Measurements from ENCODE around the gene ABTB1.

ABTB1 gene

DNA sequence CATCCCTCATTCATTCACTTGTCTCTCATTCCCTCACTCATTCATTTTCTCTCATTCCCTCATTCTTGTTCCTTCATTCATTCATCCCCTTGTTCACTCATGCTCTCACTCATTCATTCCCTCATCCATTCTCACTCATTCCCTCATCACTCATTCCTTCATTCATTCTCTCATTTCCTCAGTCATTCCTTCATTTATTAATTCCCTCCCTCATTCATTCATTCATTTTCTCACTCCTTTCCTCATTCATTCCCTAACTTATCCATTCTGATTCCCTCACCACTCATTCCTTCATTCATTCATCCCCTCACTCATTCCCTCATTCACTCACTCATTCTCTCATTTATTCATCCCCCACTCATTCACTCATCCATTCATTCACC, 13.8 kb downstream of the ABTB1 start:
- no peak for DNase-seq (ENCODE audit: low read depth in 3 of 3)

DNA sequence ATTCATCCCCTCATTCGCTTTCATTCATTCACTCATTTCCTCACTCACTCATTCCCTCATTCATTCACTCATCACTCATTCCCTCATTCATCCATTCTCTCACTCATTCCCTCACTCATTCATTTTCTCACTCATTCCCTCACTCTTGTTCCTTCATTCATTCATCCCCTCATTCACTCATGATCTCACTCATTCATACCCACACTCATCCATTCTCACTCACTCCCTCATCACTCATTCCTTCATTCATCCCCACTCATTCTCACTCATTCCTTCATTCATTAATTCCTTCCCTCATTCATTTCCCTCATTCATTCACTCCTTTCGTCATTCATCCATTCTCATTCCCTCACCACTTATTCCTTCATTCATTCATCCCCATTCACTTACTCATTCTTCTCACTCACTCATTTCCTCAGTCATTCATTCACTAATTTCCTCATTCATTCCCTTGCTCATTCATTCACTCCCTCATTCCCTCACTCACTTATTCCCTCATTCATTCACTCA, 14.5 kb downstream of the ABTB1 start:
- no peak for DNase-seq (ENCODE audit: low read depth in 3 of 3)

DNA sequence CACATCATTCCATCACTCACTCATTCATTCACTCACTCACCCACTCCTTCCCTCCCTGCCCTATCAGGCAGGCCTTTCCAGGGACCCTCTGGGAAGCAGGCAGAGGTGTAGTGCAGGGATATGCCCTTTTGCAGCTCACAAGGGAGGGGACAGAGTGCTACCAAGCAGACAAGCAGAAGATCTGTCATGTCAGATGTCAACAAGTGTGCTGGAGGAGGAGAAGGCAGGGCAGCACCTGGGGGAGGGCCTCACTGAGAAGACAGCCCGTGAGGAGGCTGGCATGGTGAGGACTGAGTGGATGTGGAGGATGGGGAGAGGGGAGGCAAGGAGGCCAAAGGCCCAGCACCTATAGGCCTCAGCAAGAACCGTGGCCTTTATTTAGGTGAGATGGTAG, 15.3 kb downstream of the ABTB1 start:
- no peak for DNase-seq (ENCODE audit: low read depth in 3 of 3)

DNA sequence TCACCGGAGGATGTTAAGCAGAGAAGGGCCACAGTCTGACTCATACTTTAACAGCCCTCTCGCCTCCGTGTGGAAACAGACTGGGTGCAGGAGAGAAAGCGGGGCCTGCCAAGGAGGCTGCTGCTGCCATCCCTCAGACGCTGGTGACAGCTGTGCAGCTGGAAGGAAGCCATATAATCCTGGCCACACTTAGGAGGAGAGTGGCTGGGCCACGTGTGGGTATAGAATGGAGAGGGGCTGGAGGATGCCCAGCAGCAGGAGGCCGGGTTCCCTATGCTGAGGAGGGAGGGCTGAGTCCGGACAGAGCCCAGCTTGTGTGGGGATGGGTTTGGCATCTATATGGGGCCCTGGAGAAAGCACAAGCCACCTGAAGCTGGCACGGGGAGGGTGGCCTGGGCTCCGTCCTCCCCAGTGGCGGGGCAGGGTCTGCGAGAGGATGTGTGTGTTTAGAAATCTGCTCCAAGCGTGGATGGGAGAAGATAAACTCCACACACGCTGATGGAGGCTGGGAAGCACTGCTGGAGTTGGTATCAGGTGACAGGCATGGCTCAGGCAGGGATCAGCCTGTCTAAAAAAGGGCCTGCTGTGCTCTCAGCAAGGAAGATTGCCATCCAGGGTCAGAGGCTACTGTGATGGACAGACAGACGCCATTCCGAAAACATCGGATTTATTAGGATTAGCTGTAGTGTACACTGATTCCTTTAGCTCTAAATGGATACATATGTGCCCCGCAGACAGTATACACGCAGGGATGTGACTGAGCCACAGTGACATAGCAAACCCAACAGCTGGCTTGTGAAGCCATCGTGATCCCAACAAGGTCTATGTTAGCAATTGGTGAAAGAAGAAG, 15.9 kb downstream of the ABTB1 start:
- DNase-seq (ENCODE audit: low read depth in 3 of 3), result no peak

GRCh38 chr3:127689266-127689860, 16.6 kb downstream of the ABTB1 start:
- no peak for DNase-seq (ENCODE audit: low read depth in 3 of 3)

GRCh38 chr3:127690106-127690505, 17.4 kb downstream of the ABTB1 start:
- no peak for DNase-seq (ENCODE audit: low read depth in 3 of 3)

GRCh38 chr3:127690823-127691452, 18.2 kb downstream of the ABTB1 start:
- DNase-seq (ENCODE audit: low read depth in 3 of 3), result no peak

DNA sequence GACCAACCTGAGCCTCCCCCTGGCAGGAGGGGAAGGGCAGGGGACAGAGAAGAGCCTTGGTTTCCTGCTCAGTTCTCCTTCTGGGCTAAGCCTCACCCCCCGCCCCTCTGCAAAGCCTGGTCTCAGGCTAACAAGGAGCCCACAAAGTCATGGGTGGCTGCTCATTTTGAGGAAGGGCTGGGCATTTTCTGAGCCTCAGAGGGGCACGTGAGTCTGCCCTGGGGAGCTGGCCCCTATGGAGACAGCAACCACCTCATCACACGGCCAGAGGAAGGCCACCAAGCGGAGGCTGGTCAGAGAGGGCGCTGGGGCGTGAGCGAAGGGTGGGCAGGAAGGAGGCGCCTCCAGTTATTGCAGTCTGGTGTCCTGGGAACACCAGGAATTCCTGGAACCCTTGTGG, 18.7 kb downstream of the ABTB1 start:
- no peak for DNase-seq (ENCODE audit: low read depth in 3 of 3)

- no peak for DNase-seq (ENCODE audit: low read depth in 3 of 3)
Measured at GRCh38 chr3:127691974-127692373, 19.2 kb downstream of the ABTB1 start.

GRCh38 chr3:127692501-127693335, 20.0 kb downstream of the ABTB1 start:
- no peak for DNase-seq (ENCODE audit: low read depth in 3 of 3)

- DNase-seq (ENCODE audit: low read depth in 3 of 3), result no peak
Measured at GRCh38 chr3:127693336-127693843, 20.6 kb downstream of the ABTB1 start.

GRCh38 chr3:127694467-127695215, 21.9 kb downstream of the ABTB1 start:
- DNase-seq (ENCODE audit: low read depth in 3 of 3), result peak in 1 of 3 experiments; percentile 26

DNA sequence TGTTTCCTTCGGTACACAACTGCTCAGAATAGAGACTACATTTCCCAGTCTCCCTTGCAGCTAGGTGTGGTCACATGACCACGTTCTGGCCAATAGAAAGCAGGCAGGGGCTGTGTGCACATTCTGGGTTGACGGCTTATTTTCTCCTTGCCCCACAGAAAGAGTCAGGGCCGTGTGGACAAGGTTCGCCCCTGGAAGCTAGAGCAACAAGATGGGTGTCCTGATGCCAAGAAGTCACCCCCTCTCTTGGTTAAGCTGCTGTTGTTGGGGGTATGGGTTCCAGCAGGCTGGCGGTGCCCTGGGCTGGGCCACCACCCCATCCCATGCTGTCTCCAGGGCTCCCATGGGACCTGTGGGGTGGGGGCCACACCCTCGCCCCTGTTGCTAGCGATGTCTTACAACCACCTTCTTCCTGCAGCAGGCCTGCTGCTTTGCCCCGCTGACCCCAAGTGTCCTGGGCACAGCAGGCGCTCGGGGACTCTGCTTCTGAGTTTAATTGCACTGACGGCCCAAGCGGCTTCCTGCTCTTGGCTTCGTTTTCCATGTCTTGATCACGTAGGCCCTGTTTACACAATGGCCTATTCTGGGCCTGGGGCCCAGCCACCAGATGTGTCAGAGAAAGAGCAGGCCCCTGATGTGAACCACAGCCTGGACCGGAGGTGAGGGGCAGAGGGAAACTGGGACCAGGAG, 24.9 kb downstream of the ABTB1 start:
- DNase-seq (ENCODE audit: low read depth in 3 of 3), result peak in 1 of 3 experiments; percentile 37

GRCh38 chr3:127698286-127698685, 25.5 kb downstream of the ABTB1 start:
- no peak for DNase-seq (ENCODE audit: low read depth in 3 of 3)

DNA sequence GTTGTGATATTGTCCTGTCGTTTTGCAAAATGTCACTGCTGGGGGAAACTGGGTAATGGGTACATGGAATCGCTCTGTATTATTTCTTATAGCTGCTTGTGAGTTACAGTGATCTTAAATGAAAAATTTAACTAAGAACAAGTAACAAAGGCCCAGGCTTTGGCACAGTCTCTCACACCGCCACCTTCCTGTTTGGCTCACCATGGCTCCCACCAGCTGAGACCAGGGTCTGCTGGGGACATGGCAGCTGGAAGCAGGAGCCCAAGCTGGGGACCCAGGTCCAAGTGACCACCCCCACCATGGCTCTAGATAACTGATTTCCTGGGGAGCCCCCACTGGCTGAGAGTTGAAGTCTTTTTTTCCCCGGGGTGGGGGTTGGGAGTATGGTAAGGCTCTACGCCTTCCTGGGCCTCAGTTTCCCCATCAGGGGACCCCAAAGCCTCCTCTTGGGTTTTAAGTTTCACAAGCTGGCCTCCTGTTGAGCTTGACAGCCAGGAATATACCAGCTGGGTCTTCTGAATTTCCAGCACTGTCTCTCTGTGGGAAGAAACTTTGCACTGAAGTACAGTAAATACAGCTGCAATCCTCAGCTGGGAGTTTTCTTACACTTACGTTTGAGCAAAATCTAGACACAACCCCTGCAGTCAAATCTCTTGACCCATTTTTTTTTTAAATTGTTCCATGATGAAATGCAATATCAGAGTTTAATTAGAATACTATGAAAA, 26.1 kb downstream of the ABTB1 start:
- no peak for DNase-seq (ENCODE audit: low read depth in 3 of 3)

DNA sequence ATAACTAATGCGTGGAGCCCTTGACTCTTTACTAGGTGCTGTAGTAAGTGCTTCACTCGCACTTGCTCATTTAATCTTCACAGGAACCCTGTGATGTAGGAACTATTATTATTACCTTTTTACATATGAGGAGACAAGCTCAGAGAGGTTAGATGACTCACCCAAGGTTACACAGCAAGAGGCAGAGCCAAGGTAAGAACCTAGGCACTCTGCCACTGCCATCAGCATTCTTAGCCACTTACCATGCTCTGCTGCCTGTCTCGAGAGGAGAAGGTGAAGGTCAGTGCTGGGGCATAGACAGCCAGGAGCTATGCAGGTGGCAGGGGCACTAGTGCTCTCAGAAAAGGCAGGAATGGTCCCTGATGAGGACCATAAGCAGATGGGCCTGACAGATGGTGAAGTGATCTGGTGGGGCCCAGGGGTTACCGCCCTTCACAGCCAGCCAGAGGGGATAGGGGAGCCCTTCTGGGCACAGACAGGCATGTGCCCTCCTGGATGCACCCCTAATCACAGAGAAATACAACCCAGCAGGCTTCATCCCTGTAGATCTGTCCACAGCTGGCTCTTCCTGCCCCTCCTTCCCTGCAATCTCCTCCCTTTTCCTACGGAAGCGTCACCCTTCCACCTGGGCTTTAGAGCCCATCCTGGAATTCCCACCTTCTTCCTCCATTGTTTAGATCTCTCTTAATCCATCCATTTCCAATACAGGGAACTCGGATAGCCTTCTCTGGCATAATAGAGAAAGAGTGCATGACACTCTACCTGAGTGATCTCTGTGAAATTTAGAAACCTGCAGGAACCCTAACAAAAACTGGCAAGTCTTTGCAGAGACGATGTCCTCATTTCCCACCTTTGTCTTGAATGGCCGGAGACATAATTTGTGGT, 26.9 kb downstream of the ABTB1 start:
- no peak for DNase-seq (ENCODE audit: low read depth in 3 of 3)

- no peak for DNase-seq (ENCODE audit: low read depth in 3 of 3)
Measured at GRCh38 chr3:127700406-127700805, 27.7 kb downstream of the ABTB1 start.

GRCh38 chr3:127701280-127701911, 28.6 kb downstream of the ABTB1 start:
- no peak for DNase-seq (ENCODE audit: low read depth in 3 of 3)
